H1 (cell line): ENCODE measurements around the gene TRIM71. TPM values are rescaled to one million over a fixed set of nuclear protein-coding genes. Genes with fewer than 3 reads are reported as not detected.

ENCODE experiments used
- CTCF ChIA-PET: fragments of 300-600 bp; sonication (Branson Sonifier 250); formaldehyde crosslinking; loops from one replicate; lab custom pipeline; 2021; ENCODE audit not compliant: partially characterized antibody; lab: Charles Lee
- POLR2A ChIA-PET: fragments of 300-600 bp; sonication (Branson Sonifier 250); formaldehyde crosslinking; loops from one replicate; lab custom pipeline; 2021; ENCODE audit warnings: inconsistent platforms; ENCODE audit not compliant: partially characterized antibody; lab: Charles Lee
- DNase-seq, 2 experiments: peaks; one replicate each; pipeline versions ENCODE4 v3.0.0 to v3.0.0-alpha.2; 2010 to 2022; ENCODE audit warnings: low spot score in 2 of 2, low read depth in 1 of 2, mixed read lengths in 1 of 2
- FAIRE-seq: peaks from 2 replicates; lab custom pipeline; 2011; peaks lifted over from hg19 to GRCh38; lab: Jason Lieb, UNC
- H2AFZ ChIP-seq: 2 replicates; pipeline ENCODE4 v1.8.1; 2012; ENCODE audit warnings: low read length, inconsistent platforms
- H2AK5ac ChIP-seq: 2 replicates; pipeline ENCODE4 v1.6.1; 2013; ENCODE audit warnings: low read depth, low read length
- H2BK120ac ChIP-seq: replicated peaks from 2 replicates; pipeline ENCODE3; 2013; ENCODE audit warnings: low read depth, low read length, inconsistent platforms
- H2BK12ac ChIP-seq: 2 replicates; pipeline ENCODE4 v1.6.1; 2013; ENCODE audit warnings: low read depth, low read length
- H2BK15ac ChIP-seq: 2 replicates; pipeline ENCODE4 v1.6.1; 2013; ENCODE audit warnings: low read length
- H2BK20ac ChIP-seq: 2 replicates; pipeline ENCODE4 v1.6.1; 2013; ENCODE audit warnings: low read length
- H2BK5ac ChIP-seq: 2 replicates; pipeline ENCODE4 v1.6.1; 2013; ENCODE audit warnings: low read depth, low read length
- H3K14ac ChIP-seq: 2 replicates; pipeline ENCODE4 v1.6.1; 2013; ENCODE audit warnings: inconsistent platforms; ENCODE audit not compliant: insufficient read length
- H3K18ac ChIP-seq: 2 replicates; pipeline ENCODE4 v1.6.1; 2013; ENCODE audit warnings: low read length; ENCODE audit errors: extremely low read depth
- H3K23ac ChIP-seq: 2 replicates; pipeline ENCODE4 v1.6.1; 2013; ENCODE audit warnings: inconsistent platforms; ENCODE audit not compliant: insufficient read length
- H3K23me2 ChIP-seq: 2 replicates; pipeline ENCODE4 v1.6.1; 2013; ENCODE audit warnings: low read depth, low read length
- H3K27ac ChIP-seq: 2 replicates; pipeline ENCODE4 v1.6.1; 2011; ENCODE audit warnings: low read depth, low read length, inconsistent platforms
- H3K27me3 ChIP-seq, 4 experiments: replicated peaks in 1 of 4; 1 replicate in 1 of 4; 2 replicates in 3 of 4; pipeline versions ENCODE4 v1.6.1 to v1.8.1; 2011 to 2013; ENCODE audit warnings: low read length in 3 of 4, mild to moderate bottlenecking in 3 of 4, inconsistent platforms in 2 of 4, mixed read lengths in 2 of 4, moderate library complexity in 1 of 4; ENCODE audit not compliant: control insufficient read depth in 3 of 4, insufficient read depth in 3 of 4; ENCODE audit errors: extremely low read depth in 1 of 4
- H3K36me3 ChIP-seq, 4 experiments: 2 replicates each; pipeline versions ENCODE4 v1.6.1 to v1.8.1; 2011 to 2013; ENCODE audit warnings: mild to moderate bottlenecking in 4 of 4, low read length in 3 of 4, moderate library complexity in 2 of 4, control low read depth in 1 of 4, inconsistent platforms in 1 of 4; ENCODE audit not compliant: insufficient read depth in 4 of 4, control insufficient read depth in 2 of 4
- H3K4ac ChIP-seq: replicated peaks from 2 replicates; pipeline ENCODE3; 2013; ENCODE audit warnings: low read length, low read depth, mixed read lengths, inconsistent platforms; ENCODE audit not compliant: insufficient read length
- H3K4me1 ChIP-seq, 4 experiments: replicated peaks in 1 of 4; 1 replicate in 1 of 4; 2 replicates in 3 of 4; pipeline versions ENCODE4 v1.6.1 to v1.8.1; 2011 to 2013; ENCODE audit warnings: low read length in 3 of 4, inconsistent platforms in 2 of 4, mixed read lengths in 1 of 4; ENCODE audit not compliant: insufficient read depth in 4 of 4, control insufficient read depth in 3 of 4
- H3K4me2 ChIP-seq, 2 experiments: 2 replicates each; pipeline versions ENCODE4 v1.6.1 to v1.8.1; 2011 to 2013; ENCODE audit warnings: low read depth in 2 of 2, low read length in 2 of 2, control low read depth in 1 of 2, inconsistent platforms in 1 of 2, mild to moderate bottlenecking in 1 of 2; ENCODE audit not compliant: insufficient read depth in 1 of 2
- H3K4me3 ChIP-seq, 4 experiments: fragments of 200-600, 300-600 bp in 1 of 4; sonication (generic), shearing (Covaris generic), sonication (Bioruptor Twin) in 1 of 4; 2 replicates each; pipeline versions ENCODE4 v1.5.1 to v1.8.1; 2011 to 2016; ENCODE audit warnings: low read length in 4 of 4, low read depth in 3 of 4, control low read depth in 2 of 4, inconsistent platforms in 2 of 4, mild to moderate bottlenecking in 2 of 4, mixed read lengths in 1 of 4, moderate library complexity in 1 of 4; ENCODE audit not compliant: insufficient read depth in 2 of 4; ENCODE audit errors: extremely low read depth in 1 of 4
- H3K56ac ChIP-seq: replicated peaks from 2 replicates; pipeline ENCODE3; 2013; ENCODE audit warnings: low read depth, mild to moderate bottlenecking, mixed read lengths, low read length, inconsistent platforms; ENCODE audit not compliant: insufficient read length
- H3K79me1 ChIP-seq: 2 replicates; pipeline ENCODE4 v1.6.1; 2013; ENCODE audit warnings: low read depth, low read length, control low read depth
- H3K79me2 ChIP-seq, 2 experiments: 2 replicates each; pipeline versions ENCODE4 v1.6.1 to v1.8.1; 2012 to 2013; ENCODE audit warnings: low read length in 2 of 2, mild to moderate bottlenecking in 2 of 2, inconsistent platforms in 1 of 2; ENCODE audit not compliant: insufficient read depth in 2 of 2, control insufficient read depth in 1 of 2
- H3K9ac ChIP-seq, 4 experiments: replicated peaks in 1 of 4; 1 replicate in 1 of 4; 2 replicates in 3 of 4; pipeline versions ENCODE4 v1.6.1 to v1.8.1; 2011 to 2013; ENCODE audit warnings: low read depth in 3 of 4, low read length in 3 of 4, control low read depth in 2 of 4, mild to moderate bottlenecking in 2 of 4, moderate library complexity in 2 of 4, inconsistent platforms in 1 of 4; ENCODE audit errors: extremely low read depth in 1 of 4
- H3K9me3 ChIP-seq, 2 experiments: 2 replicates each; pipeline versions ENCODE4 v1.6.1 to v1.8.1; 2012 to 2013; ENCODE audit warnings: mild to moderate bottlenecking in 2 of 2, moderate library complexity in 2 of 2, control low read depth in 1 of 2, inconsistent platforms in 1 of 2, low read depth in 1 of 2, low read length in 1 of 2, mixed read lengths in 1 of 2; ENCODE audit not compliant: insufficient read depth in 2 of 2
- H4K20me1 ChIP-seq, 2 experiments: replicated peaks in 1 of 2; 2 replicates each; pipeline versions ENCODE3 to v1.8.1; 2011 to 2013; ENCODE audit warnings: inconsistent platforms in 2 of 2, low read length in 2 of 2, mild to moderate bottlenecking in 1 of 2; ENCODE audit not compliant: insufficient read depth in 2 of 2, control insufficient read depth in 1 of 2
- H4K5ac ChIP-seq: 2 replicates; pipeline ENCODE4 v1.6.1; 2013; ENCODE audit warnings: low read length, low read depth, mixed read lengths, inconsistent platforms; ENCODE audit not compliant: insufficient read length
- H4K8ac ChIP-seq: 2 replicates; pipeline ENCODE4 v1.8.0; 2013; ENCODE audit warnings: mild to moderate bottlenecking, moderate library complexity, low read length, inconsistent platforms; ENCODE audit not compliant: insufficient read depth; ENCODE audit errors: extremely low read depth
- H4K91ac ChIP-seq: replicated peaks from 2 replicates; pipeline ENCODE3; 2013; ENCODE audit warnings: low read length, mixed read lengths, inconsistent platforms; ENCODE audit not compliant: insufficient read length
- ASH2L ChIP-seq: fragments of 200-600, 300-600 bp; sonication (generic); IDR thresholded peaks from one replicate; pipeline ENCODE4 v1.7.1; 2017; ENCODE audit warnings: low read length
- CHD2 ChIP-seq: IDR thresholded peaks from 2 replicates; pipeline ENCODE4 v1.6.1; 2012; ENCODE audit warnings: low read length, improper control_type of control experiment
- HDAC6 ChIP-seq: IDR thresholded peaks from one replicate; pipeline ENCODE4 v1.7.1; 2012; ENCODE audit warnings: low read depth, mild to moderate bottlenecking, inconsistent platforms, low read length, moderate library complexity
- JUND ChIP-seq: IDR thresholded peaks from 2 replicates; pipeline ENCODE4 v1.6.1; 2011; ENCODE audit warnings: mild to moderate bottlenecking, improper control_type of control experiment, low read length
- KDM1A ChIP-seq: fragments of 200-600, 300-600 bp; sonication (generic); IDR thresholded peaks from 2 replicates; pipeline ENCODE4 v1.7.1; 2016; ENCODE audit warnings: mild to moderate bottlenecking, low read length, borderline replicate concordance
- POLR2A ChIP-seq, 2 experiments: IDR thresholded peaks; 1 replicate in 1 of 2; 2 replicates in 1 of 2; pipeline ENCODE4 v1.6.1; 2011; ENCODE audit warnings: low read depth in 2 of 2, low read length in 2 of 2, mild to moderate bottlenecking in 2 of 2; ENCODE audit errors: control extremely low read depth in 1 of 2
- RXRA ChIP-seq: IDR thresholded peaks from 2 replicates; pipeline ENCODE4 v1.6.1; 2011; ENCODE audit warnings: low read depth, mild to moderate bottlenecking, low read length, moderate library complexity; ENCODE audit not compliant: insufficient read depth
- SP4 ChIP-seq: IDR thresholded peaks from 2 replicates; pipeline ENCODE4 v1.6.1; 2012; ENCODE audit warnings: low read length, inconsistent platforms
- SUZ12 ChIP-seq: fragments of 200-600 bp; sonication (generic); IDR thresholded peaks from 2 replicates; pipeline ENCODE4 v1.6.1; 2012; ENCODE audit warnings: mild to moderate bottlenecking, inconsistent platforms, low read length, moderate library complexity, mixed read lengths
- TAF7 ChIP-seq: optimal IDR thresholded peaks from 2 replicates; pipeline ENCODE3; 2011; ENCODE audit warnings: low read depth, mild to moderate bottlenecking, inconsistent platforms, low read length, moderate library complexity, borderline replicate concordance
- WGBS, 2 experiments: shearing (Covaris generic) in 1 of 2; methylation state at CpG; one replicate each; pipeline versions ENCODE4 v1.1.6 to v1.1.7; 2013 to 2015; ENCODE audit warnings: low lambda C conversion rate in 2 of 2, mixed read lengths in 2 of 2, inconsistent platforms in 1 of 2, low coverage in 1 of 2, missing lambda C conversion rate in 1 of 2; ENCODE audit not compliant: insufficient replicate concordance in 2 of 2, insufficient coverage in 1 of 2, insufficient read length in 1 of 2; ENCODE audit errors: extremely low coverage in 1 of 2, missing lambda C conversion rate in 1 of 2; 5-methylcytosine and 5-hydroxymethylcytosine counted together
- polyA plus RNA-seq, 7 experiments: library from polyadenylated mRNA; depleted of rRNA in 3 of 7; stranded (reverse) in 5 of 7; unstranded in 2 of 7; fragments of >200 nt in 5 of 7; fragments of 200-250 nt in 2 of 7; gene quantifications; 1 replicate in 5 of 7; 2 replicates in 1 of 7; 4 replicates in 1 of 7; pipeline versions ENCODE4 v1.2.1 to v1.2.3, GENCODE V29; 2011 to 2013; ENCODE audit warnings: missing spikeins in 2 of 7, mixed read lengths in 2 of 7
- total RNA-seq: library from RNA; stranded (reverse); fragmentation: NEBNext Ultra II Directional; extraction: Animal tissue kit (Norgen Biotek cat#: 25700); gene quantifications from 2 replicates; pipeline ENCODE4 v1.2.1, GENCODE V29; 2021
- TF ChIP-seq, protein P1 (sequence below): IDR thresholded peaks from 2 replicates; pipeline ENCODE4 v1.6.1; 2012; ENCODE audit warnings: inconsistent platforms

Gene TRIM71
- total and polyA plus RNA-seq, 2 of the 8 experiments (the other 6 are each of a cell fraction or from before 2014, with no cell fraction given): 53.7 to 293 TPM

DNA sequence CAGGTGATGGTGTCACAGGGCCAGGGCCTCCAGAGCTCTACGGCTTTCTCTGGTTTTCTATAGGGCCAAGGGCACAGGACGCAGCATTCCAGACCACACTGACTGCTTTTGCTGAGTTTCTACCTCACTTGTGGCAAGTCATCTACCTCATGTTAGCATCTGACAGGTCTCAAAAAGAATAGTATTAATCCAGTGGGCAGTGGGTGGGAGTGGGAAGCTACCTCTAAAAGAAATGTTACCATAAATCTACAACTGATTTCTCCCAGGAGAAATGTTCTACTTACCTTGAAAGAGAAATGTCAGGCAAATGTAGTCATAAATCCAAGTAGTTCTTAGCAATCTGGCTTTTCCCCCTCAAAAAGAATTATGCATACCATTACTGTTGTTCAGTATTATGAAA lies 77.9 kb downstream of the TRIM71 start:
- Histone ChIP-seq H2BK12ac (no peak overlapping the region), H3K9ac (no peak overlapping the region), H4K91ac (no peak overlapping the region), H3K18ac (no peak overlapping the region), H2AK5ac (no peak overlapping the region), H3K4me3 (no peak overlapping the region), H2BK15ac (no peak overlapping the region), H3K27me3 (no peaks in the 10 kb centered on the region), H2BK20ac (no peak overlapping the region), H3K4me1 (peaks cover 0 to 5% (median 2%) of the 10 kb centered on the region in 4 experiments; a peak in 3 of 7 replicates), H2BK120ac (no peak overlapping the region), H3K14ac (no peak overlapping the region), H4K20me1 (peaks cover 28 to 45% of the 10 kb centered on the region in 2 experiments), H4K5ac (no peak overlapping the region), H2AFZ (no peak overlapping the region), H4K8ac (no peak overlapping the region), H3K27ac (no peak overlapping the region), H3K23me2 (no peaks in the 10 kb centered on the region), H3K36me3 (peaks cover 24 to 72% (median 40%) of the 10 kb centered on the region in 4 experiments), H2BK5ac (no peak overlapping the region), H3K23ac (no peak overlapping the region), H3K4me2 (no peak overlapping the region), H3K79me2 (peaks cover 4 to 78% of the 10 kb centered on the region in 2 experiments; a peak in 3 of 4 replicates), H3K79me1 (peaks cover 12% of the 10 kb centered on the region), H3K56ac (no peak overlapping the region), H3K4ac (no peak overlapping the region), H3K9me3 (no peaks in the 10 kb centered on the region)
- TF ChIP-seq KDM1A (no peak), RXRA (no peak), ASH2L (no peak), POLR2A (IDR thresholded peaks at IDR 0.05; ENCODE audit: control extremely low read depth in 1 of 2, low read depth in 2 of 2, low read length in 2 of 2) (no peak), SP4 (no peak), HDAC6 (no peak), TAF7 (no peak), CHD2 (no peak), SUZ12 (no peak), JUND (no peak)
- TF ChIP-seq, protein P1, sequence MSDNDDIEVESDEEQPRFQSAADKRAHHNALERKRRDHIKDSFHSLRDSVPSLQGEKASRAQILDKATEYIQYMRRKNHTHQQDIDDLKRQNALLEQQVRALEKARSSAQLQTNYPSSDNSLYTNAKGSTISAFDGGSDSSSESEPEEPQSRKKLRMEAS: no peak
- WGBS, 2 experiments: 98% methylated on average over 2 of the region's 2 CpGs; no CpG with 5 or more reads in 1 of the 2 experiments
- FAIRE-seq (no peak), DNase-seq (no peak)
- ChIA-PET POLR2A (interaction anchor here (1.0 to 3.7 kb wide), 4 partner anchors 11 to 52 kb away, joined by 3 to 32 read pairs (median 5); no protein-coding TSS in a partner anchor), CTCF (interaction anchor here (1.0 kb wide), 2 partner anchors 22 to 24 kb away, joined by 3 to 6 read pairs; no protein-coding TSS in a partner anchor)
